ENCODE measurements around the gene PTPN2.

Gene PTPN2

GRCh38 chr18:12828116-12829051, 55.7 kb downstream of the PTPN2 start:
- no peak overlapping the region for H3K9ac ChIP-seq (ENCODE audit: low read length)
- H3K4me3 ChIP-seq (ENCODE audit: insufficient read depth, low read length, poor library complexity, severe bottlenecking) = no peak overlapping the region
- H4K20me1 ChIP-seq (ENCODE audit: low read depth, low read length) = no peaks in the 10 kb centered on the region
- H3K36me3 ChIP-seq (ENCODE audit: low read length) = peaks cover 18% of the 10 kb centered on the region; the same call in 1 of the 2 replicates
- H3K79me2 ChIP-seq (ENCODE audit: insufficient read depth, low read length) = no peaks in the 10 kb centered on the region
- no peaks in the 10 kb centered on the region for H3K27me3 ChIP-seq (ENCODE audit: low read length)
- H3K9me3 ChIP-seq (ENCODE audit: insufficient read depth, low read length) = no peaks in the 10 kb centered on the region
- no peaks in the 10 kb centered on the region for H3K9me2 ChIP-seq (replicated peaks; ENCODE audit: insufficient read depth, low read length)
- TF ChIP-seq EZH2phosphoT487 (conservative IDR thresholded peaks at IDR 0.05; ENCODE audit: low read length) (no peak), CTCF (IDR thresholded peaks at IDR 0.05; ENCODE audit: insufficient read depth, low read length, poor library complexity, severe bottlenecking) (no peak)
- H3K27ac ChIP-seq (ENCODE audit: low read depth, low read length) = no peak overlapping the region
- H3K4me2 ChIP-seq (ENCODE audit: low read depth, low read length, poor library complexity, severe bottlenecking) = no peak overlapping the region
- no peaks in the 10 kb centered on the region for H3F3A ChIP-seq (ENCODE audit: insufficient read depth)
- no peak overlapping the region for H2AFZ ChIP-seq (ENCODE audit: low read depth, low read length, severe bottlenecking)

- Histone ChIP-seq H2AFZ (ENCODE audit: low read depth, low read length, severe bottlenecking) (no peak overlapping the region), H3K4me3 (ENCODE audit: insufficient read depth, low read length, poor library complexity, severe bottlenecking) (no peak overlapping the region), H3K36me3 (ENCODE audit: low read length) (peaks cover 18% of the 10 kb centered on the region; the same call in 1 of the 2 replicates), H3K79me2 (ENCODE audit: insufficient read depth, low read length) (no peaks in the 10 kb centered on the region), H3K9me2 (replicated peaks; ENCODE audit: insufficient read depth, low read length) (no peaks in the 10 kb centered on the region), H3K27me3 (ENCODE audit: low read length) (no peaks in the 10 kb centered on the region), H3K9ac (ENCODE audit: low read length) (no peak overlapping the region), H4K20me1 (ENCODE audit: low read depth, low read length) (no peaks in the 10 kb centered on the region), H3K4me2 (ENCODE audit: low read depth, low read length, poor library complexity, severe bottlenecking) (no peak overlapping the region), H3K9me3 (ENCODE audit: insufficient read depth, low read length) (no peaks in the 10 kb centered on the region), H3K27ac (ENCODE audit: low read depth, low read length) (no peak overlapping the region), H3F3A (ENCODE audit: insufficient read depth) (no peaks in the 10 kb centered on the region)
- TF ChIP-seq CTCF (IDR thresholded peaks at IDR 0.05; ENCODE audit: insufficient read depth, low read length, poor library complexity, severe bottlenecking) = no peak
- TF ChIP-seq EZH2phosphoT487 (conservative IDR thresholded peaks at IDR 0.05; ENCODE audit: low read length) = no peak
Observed at GRCh38 chr18:12827588-12827987, 56.4 kb downstream of the PTPN2 start.

GRCh38 chr18:12825230-12825629, 58.8 kb downstream of the PTPN2 start:
- Histone ChIP-seq H3K36me3 (ENCODE audit: low read length) (peaks cover 15% of the 10 kb centered on the region; the same call in 1 of the 2 replicates), H3F3A (ENCODE audit: insufficient read depth) (no peaks in the 10 kb centered on the region), H2AFZ (ENCODE audit: low read depth, low read length, severe bottlenecking) (no peak overlapping the region), H3K4me2 (ENCODE audit: low read depth, low read length, poor library complexity, severe bottlenecking) (no peak overlapping the region), H3K27ac (ENCODE audit: low read depth, low read length) (no peak overlapping the region), H4K20me1 (ENCODE audit: low read depth, low read length) (no peaks in the 10 kb centered on the region), H3K4me3 (ENCODE audit: insufficient read depth, low read length, poor library complexity, severe bottlenecking) (no peak overlapping the region), H3K9ac (ENCODE audit: low read length) (no peak overlapping the region), H3K9me2 (replicated peaks; ENCODE audit: insufficient read depth, low read length) (no peaks in the 10 kb centered on the region), H3K27me3 (ENCODE audit: low read length) (no peaks in the 10 kb centered on the region), H3K9me3 (ENCODE audit: insufficient read depth, low read length) (no peaks in the 10 kb centered on the region), H3K79me2 (ENCODE audit: insufficient read depth, low read length) (no peaks in the 10 kb centered on the region)
- TF ChIP-seq CTCF (IDR thresholded peaks at IDR 0.05; ENCODE audit: insufficient read depth, low read length, poor library complexity, severe bottlenecking) (no peak), EZH2phosphoT487 (conservative IDR thresholded peaks at IDR 0.05; ENCODE audit: low read length) (no peak)

All from SU-DHL-6 (cell line).